ENCODE measurements around the gene ALKBH5. TPM values are rescaled to one million over a fixed set of nuclear protein-coding genes. Genes with fewer than 3 reads are reported as not detected.

ALKBH5 gene
- total and polyA plus RNA-seq, 8 donors: 53.6 to 99.6 (median 63.1) TPM

- H3K4me3 ChIP-seq: no peak overlapping the region
- intact Hi-C loops (cut with DNase I): no loop called here
- no peak overlapping the region for H3K27ac ChIP-seq
- no peak for DNase-seq
- H3K4me1 ChIP-seq: no peaks in the 10 kb centered on the region
- no peaks in the 10 kb centered on the region for H3K36me3 ChIP-seq
- ATAC-seq: no peak
- TF ChIP-seq, protein P1, sequence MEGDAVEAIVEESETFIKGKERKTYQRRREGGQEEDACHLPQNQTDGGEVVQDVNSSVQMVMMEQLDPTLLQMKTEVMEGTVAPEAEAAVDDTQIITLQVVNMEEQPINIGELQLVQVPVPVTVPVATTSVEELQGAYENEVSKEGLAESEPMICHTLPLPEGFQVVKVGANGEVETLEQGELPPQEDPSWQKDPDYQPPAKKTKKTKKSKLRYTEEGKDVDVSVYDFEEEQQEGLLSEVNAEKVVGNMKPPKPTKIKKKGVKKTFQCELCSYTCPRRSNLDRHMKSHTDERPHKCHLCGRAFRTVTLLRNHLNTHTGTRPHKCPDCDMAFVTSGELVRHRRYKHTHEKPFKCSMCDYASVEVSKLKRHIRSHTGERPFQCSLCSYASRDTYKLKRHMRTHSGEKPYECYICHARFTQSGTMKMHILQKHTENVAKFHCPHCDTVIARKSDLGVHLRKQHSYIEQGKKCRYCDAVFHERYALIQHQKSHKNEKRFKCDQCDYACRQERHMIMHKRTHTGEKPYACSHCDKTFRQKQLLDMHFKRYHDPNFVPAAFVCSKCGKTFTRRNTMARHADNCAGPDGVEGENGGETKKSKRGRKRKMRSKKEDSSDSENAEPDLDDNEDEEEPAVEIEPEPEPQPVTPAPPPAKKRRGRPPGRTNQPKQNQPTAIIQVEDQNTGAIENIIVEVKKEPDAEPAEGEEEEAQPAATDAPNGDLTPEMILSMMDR (IDR thresholded peaks at IDR 0.05): no peak
- H3K27me3 ChIP-seq: no peaks in the 10 kb centered on the region
- H3K9me3 ChIP-seq: no peaks in the 10 kb centered on the region
Observed at GRCh38 chr17:18173740-18174139, 9.9 kb upstream of the ALKBH5 start.

DNA sequence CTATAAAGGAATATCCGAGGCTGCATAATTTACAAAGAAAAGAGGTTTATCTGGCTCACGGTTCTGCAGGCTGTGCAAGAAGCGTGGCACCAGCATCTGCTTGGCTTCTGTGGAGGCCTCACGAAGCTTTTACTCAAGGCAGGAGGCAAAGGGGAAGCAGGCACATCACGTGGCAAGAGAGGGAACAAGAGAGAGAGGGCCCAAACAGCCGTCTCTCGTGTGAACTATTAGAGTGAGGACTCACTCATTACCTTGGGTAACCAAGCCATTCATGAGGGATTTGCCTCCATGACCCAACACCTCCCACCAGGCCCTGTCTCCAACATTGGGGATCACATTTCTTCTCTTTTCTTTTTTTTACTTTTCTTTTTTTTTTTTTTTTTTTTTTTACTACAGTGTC is 7.5 kb upstream of the ALKBH5 start:
- Histone ChIP-seq H3K9me3 (no peaks in the 10 kb centered on the region), H3K4me3 (no peak overlapping the region), H3K4me1 (no peaks in the 10 kb centered on the region), H3K27ac (no peak overlapping the region), H3K27me3 (no peaks in the 10 kb centered on the region), H3K36me3 (no peaks in the 10 kb centered on the region)
- ATAC-seq: peak; percentile 38
- TF ChIP-seq, protein P1 (IDR thresholded peaks at IDR 0.05): no peak
- intact Hi-C loops (cut with DNase I): no loop called here
- DNase-seq: peak in 1 of 4 donors; percentile 66

GRCh38 chr17:18177133-18177532 is 6.5 kb upstream of the ALKBH5 start:
- Histone ChIP-seq H3K27me3 (no peaks in the 10 kb centered on the region), H3K4me3 (no peak overlapping the region), H3K4me1 (peaks cover 0 to 4% of the 10 kb centered on the region in 2 donors), H3K27ac (no peak overlapping the region), H3K9me3 (no peaks in the 10 kb centered on the region), H3K36me3 (no peaks in the 10 kb centered on the region)
- intact Hi-C loops (cut with DNase I): no loop called here
- no peak for DNase-seq
- TF ChIP-seq, protein P1 (IDR thresholded peaks at IDR 0.05): no peak
- ATAC-seq: no peak

- Histone ChIP-seq H3K4me3 (no peak overlapping the region), H3K4me1 (peaks cover 0 to 8% of the 10 kb centered on the region in 2 donors), H3K36me3 (no peaks in the 10 kb centered on the region), H3K27me3 (no peaks in the 10 kb centered on the region), H3K9me3 (no peaks in the 10 kb centered on the region), H3K27ac (no peak overlapping the region)
- no peak for ATAC-seq
- TF ChIP-seq, protein P1 (IDR thresholded peaks at IDR 0.05): no peak
- DNase-seq: no peak
- intact Hi-C loops (cut with DNase I): no loop called here
Observed at GRCh38 chr17:18177722-18178121, 5.9 kb upstream of the ALKBH5 start.

GRCh38 chr17:18179196-18179595 is 4.4 kb upstream of the ALKBH5 start:
- Histone ChIP-seq H3K27me3 (no peaks in the 10 kb centered on the region), H3K4me1 (peaks cover 0 to 8% of the 10 kb centered on the region in 2 donors), H3K9me3 (no peaks in the 10 kb centered on the region), H3K4me3 (no peak overlapping the region), H3K36me3 (no peaks in the 10 kb centered on the region), H3K27ac (no peak overlapping the region)
- intact Hi-C loops (cut with DNase I): no loop called here
- TF ChIP-seq, protein P1 (IDR thresholded peaks at IDR 0.05): no peak
- ATAC-seq (no peak), DNase-seq (no peak)
